Mucosa of descending colon (tissue), 3 donors: ENCODE data around the gene PIGM. TPM values are rescaled to one million over a fixed set of nuclear protein-coding genes. Genes with fewer than 3 reads are reported as not detected.
A peak's percentile ranks its signal among the peaks of the same experiment; 100 is the strongest.

Source experiments
- ATAC-seq: fragments of 200-7000 bp; cut with Tn5 transposase; one replicate; pipeline ENCODE4 v1.9.1; 2020; ENCODE audit warnings: mild to moderate bottlenecking, moderate library complexity
- DNase-seq, 3 donors: peaks; one replicate each; pipeline ENCODE4 v3.0.0-alpha.2; 2020
- H3K36me3 ChIP-seq: fragments of 200-600 bp; one replicate; pipeline ENCODE4 v1.8.0; 2021; ENCODE audit warnings: low read depth, mild to moderate bottlenecking
- H3K4me1 ChIP-seq: fragments of 200-600 bp; one replicate; pipeline ENCODE4 v1.8.0; 2021; ENCODE audit warnings: low read depth, mild to moderate bottlenecking
- H3K4me3 ChIP-seq: fragments of 200-600 bp; one replicate; pipeline ENCODE4 v1.8.0; 2021; ENCODE audit warnings: mild to moderate bottlenecking
- H3K9me3 ChIP-seq: fragments of 200-600 bp; one replicate; pipeline ENCODE4 v1.8.0; 2021; ENCODE audit warnings: mild to moderate bottlenecking
- intact Hi-C, 2 donors: fragments of 100-400 bp; cut with DNase I in 1 of 2; cut with micrococcal nuclease in 1 of 2; formaldehyde crosslinking; loops; one replicate each; pipeline versions ENCODE4 v1.11.0 to v1.11.1; 2022; cut with DNase I, micrococcal nuclease
- total RNA-seq, 3 donors: library from RNA; stranded (reverse); fragmentation: NEBNext Ultra II Directional in 2 of 3; extraction: Animal tissue kit (Norgen Biotek cat#: 25700) in 2 of 3; gene quantifications; one replicate each; pipeline versions ENCODE4 v1.2.1 to v1.2.4, GENCODE V29; 2021 to 2023
- TF ChIP-seq, protein P1 (sequence below): fragments of 200-600 bp; IDR thresholded peaks from one replicate; pipeline ENCODE4 v1.8.0; 2022; ENCODE audit warnings: antibody characterized with exemption, mild to moderate bottlenecking
- donor health status: DM: no; HTN: no; CAD: no; lungs with moderate emphysema.
- donor health status: DM: no; HTN: no; CAD: no.
- donor health status: DM: no; HTN: yes; CAD: no.

Gene PIGM
- total RNA-seq, 3 donors from 2014 or later = 5.0 to 6.3 (median 5.9) TPM

DNA sequence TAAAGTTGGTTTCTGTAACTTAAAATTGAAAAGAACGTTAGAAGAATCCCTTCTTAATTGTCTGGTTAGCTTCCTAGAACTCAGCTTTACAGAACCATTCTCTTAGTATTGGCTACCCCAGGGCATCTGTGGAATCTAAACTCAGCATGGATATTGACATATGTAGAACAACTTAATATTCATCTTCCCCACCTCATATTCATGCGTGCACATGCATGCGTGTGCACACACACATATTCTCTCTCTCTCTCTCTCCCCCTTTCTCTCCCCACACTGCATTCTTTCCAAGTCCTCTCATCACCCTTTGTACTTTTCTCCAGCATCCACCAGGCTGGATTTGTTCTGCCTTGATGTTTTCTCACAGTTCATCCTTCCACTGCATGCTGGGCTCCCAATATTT lies 13.4 kb downstream of the PIGM start:
- no peaks in the 10 kb centered on the region for H3K9me3 ChIP-seq
- H3K4me3 ChIP-seq = no peak overlapping the region
- no peaks in the 10 kb centered on the region for H3K36me3 ChIP-seq
- ATAC-seq (no peak), DNase-seq (no peak)
- intact Hi-C loops = no loop called here
- H3K4me1 ChIP-seq = no peaks in the 10 kb centered on the region
- TF ChIP-seq, protein P1, sequence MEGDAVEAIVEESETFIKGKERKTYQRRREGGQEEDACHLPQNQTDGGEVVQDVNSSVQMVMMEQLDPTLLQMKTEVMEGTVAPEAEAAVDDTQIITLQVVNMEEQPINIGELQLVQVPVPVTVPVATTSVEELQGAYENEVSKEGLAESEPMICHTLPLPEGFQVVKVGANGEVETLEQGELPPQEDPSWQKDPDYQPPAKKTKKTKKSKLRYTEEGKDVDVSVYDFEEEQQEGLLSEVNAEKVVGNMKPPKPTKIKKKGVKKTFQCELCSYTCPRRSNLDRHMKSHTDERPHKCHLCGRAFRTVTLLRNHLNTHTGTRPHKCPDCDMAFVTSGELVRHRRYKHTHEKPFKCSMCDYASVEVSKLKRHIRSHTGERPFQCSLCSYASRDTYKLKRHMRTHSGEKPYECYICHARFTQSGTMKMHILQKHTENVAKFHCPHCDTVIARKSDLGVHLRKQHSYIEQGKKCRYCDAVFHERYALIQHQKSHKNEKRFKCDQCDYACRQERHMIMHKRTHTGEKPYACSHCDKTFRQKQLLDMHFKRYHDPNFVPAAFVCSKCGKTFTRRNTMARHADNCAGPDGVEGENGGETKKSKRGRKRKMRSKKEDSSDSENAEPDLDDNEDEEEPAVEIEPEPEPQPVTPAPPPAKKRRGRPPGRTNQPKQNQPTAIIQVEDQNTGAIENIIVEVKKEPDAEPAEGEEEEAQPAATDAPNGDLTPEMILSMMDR = no peak

DNA sequence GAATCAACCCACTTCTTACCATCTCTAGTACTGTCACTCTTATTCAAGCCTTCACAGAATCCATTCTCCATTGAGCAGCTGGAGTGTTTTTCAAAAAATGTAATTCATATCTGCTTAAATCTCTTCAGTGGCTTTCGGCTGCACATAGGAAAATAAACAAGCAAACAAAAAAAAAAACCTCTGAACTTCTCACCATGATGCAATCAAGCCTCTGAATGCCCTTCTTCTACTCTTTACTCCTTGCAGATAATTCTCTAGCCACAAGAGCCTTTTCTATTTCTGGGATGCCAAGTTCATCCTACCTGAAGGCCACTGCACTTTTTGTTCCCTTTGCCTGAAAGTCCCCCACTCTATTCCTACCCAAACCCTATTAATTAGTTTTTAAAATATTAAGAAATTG lies 14.2 kb downstream of the PIGM start:
- intact Hi-C loops = no loop called here
- DNase-seq = no peak
- Histone ChIP-seq H3K9me3 (no peaks in the 10 kb centered on the region), H3K36me3 (no peaks in the 10 kb centered on the region), H3K4me1 (no peaks in the 10 kb centered on the region), H3K4me3 (no peak overlapping the region)
- no peak for ATAC-seq
- TF ChIP-seq, protein P1 = no peak

DNA sequence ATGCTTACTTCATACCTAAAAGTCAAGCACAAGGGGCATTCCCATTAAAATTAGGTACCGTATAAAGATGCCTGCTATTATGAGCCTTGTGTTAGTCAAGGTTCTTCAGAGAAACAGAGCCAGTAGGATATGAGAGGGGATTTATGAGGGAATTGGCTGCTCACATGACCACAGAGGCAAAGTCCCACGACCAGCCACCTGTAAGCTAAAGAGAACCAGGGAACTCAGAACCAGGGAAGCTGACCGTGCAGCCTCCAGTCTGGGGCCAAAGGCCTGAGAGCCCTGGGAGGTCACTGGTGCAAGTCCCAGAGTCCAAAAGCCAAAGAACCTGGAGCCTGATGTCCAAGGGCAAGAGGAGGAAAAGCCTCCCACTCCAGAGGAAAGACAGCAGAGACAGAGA lies 20.0 kb downstream of the PIGM start:
- ATAC-seq (no peak), DNase-seq (no peak)
- no peaks in the 10 kb centered on the region for H3K36me3 ChIP-seq
- no peak overlapping the region for H3K4me3 ChIP-seq
- H3K4me1 ChIP-seq = no peaks in the 10 kb centered on the region
- intact Hi-C loops = no loop called here
- no peaks in the 10 kb centered on the region for H3K9me3 ChIP-seq
- TF ChIP-seq, protein P1 = no peak

DNA sequence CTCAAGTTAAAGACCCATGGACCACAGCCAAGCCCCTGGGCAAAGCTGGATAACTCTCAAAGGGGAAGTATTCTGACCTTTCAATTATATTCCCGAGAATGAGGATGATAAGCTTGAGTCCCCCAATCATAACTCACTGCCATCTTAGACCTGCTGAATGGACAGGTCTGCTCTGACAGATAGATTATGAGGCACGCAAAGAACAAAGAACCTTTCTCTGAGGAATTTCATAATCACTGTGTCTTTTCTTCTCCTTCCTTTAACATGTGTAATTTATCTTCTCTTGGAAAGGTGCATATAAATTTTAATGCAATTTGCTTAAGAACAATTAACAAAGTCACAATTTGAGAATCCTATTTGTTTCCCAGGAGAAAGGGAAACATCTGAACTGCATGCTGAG lies 22.0 kb downstream of the PIGM start:
- no peak for DNase-seq
- Histone ChIP-seq H3K9me3 (no peaks in the 10 kb centered on the region), H3K36me3 (no peaks in the 10 kb centered on the region), H3K4me3 (no peak overlapping the region), H3K4me1 (no peaks in the 10 kb centered on the region)
- intact Hi-C loops = loop anchor here in 1 of 2 donors (5.0 to 10.0 kb wide), 2 partner anchors 72 to 215 kb away; no protein-coding TSS in a partner anchor
- ATAC-seq = no peak
- TF ChIP-seq, protein P1 = no peak

DNA sequence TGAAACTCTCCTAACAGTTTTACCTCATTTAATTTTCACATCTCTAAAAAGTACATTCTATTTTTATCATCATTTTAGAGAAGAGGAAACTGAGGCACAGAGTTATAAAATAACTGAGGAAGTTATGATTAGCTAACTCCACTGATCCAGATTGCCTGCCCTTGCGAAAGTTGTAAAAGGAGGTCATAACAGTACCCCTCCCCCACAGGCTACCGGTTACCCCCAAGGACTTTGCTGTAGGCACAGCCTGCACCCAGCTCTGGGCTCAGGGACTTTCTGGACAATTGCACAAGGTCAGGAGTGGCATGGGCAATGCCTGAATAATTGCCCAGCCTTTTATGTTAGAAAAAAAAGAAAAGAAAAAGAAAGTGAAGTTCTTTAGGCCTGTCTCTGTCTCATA lies 22.7 kb downstream of the PIGM start:
- Histone ChIP-seq H3K4me1 (no peaks in the 10 kb centered on the region), H3K36me3 (no peaks in the 10 kb centered on the region), H3K4me3 (no peak overlapping the region), H3K9me3 (no peaks in the 10 kb centered on the region)
- intact Hi-C loops = loop anchor here in 1 of 2 donors (5.0 to 10.0 kb wide), 2 partner anchors 72 to 214 kb away; no protein-coding TSS in a partner anchor
- DNase-seq = no peak
- TF ChIP-seq, protein P1 = no peak
- no peak for ATAC-seq

DNA sequence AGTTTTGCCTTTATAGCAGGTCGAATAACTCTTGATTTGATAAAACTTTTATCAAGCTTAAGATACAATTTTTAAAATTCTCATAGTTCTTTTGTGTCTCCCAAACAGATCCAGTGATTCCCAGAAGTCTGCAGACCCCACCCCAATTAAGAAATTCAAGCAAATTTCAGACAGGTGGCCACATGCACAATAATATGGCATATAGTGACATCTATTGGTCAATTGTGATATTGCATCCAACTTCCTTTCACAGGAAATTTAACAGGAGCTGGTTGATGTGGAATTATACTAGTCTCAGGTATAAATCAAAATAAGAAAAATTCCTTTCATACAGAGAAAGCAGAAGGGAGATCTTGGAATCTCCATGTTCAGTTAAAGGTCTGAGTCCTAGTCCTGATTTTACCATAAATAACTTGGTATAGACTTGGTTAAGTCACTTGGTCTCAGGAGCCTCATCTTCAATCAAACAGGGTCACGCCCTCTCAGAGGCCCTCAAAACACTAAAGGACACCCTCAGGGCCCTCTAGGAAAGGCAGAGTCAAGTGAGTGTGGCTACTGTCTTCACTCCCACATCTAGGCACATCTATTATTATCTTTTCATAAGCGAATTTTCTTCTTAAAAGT lies 24.1 kb downstream of the PIGM start:
- Histone ChIP-seq H3K36me3 (no peaks in the 10 kb centered on the region), H3K4me3 (no peak overlapping the region), H3K9me3 (no peaks in the 10 kb centered on the region), H3K4me1 (no peaks in the 10 kb centered on the region)
- TF ChIP-seq, protein P1 = peak; percentile 56
- no peak for DNase-seq
- intact Hi-C loops = loop anchor here (2.0 to 10.0 kb wide), 3 partner anchors 70 to 213 kb away; no protein-coding TSS in a partner anchor
- ATAC-seq = peak; percentile 40
